ENCODE measurements around the gene VTCN1.
"Not testable (repeated sequence)": the region's sequence is repeated elsewhere in the genome, so short reads cannot be mapped to it uniquely, and the experiment has no call there.

VTCN1 gene

DNA sequence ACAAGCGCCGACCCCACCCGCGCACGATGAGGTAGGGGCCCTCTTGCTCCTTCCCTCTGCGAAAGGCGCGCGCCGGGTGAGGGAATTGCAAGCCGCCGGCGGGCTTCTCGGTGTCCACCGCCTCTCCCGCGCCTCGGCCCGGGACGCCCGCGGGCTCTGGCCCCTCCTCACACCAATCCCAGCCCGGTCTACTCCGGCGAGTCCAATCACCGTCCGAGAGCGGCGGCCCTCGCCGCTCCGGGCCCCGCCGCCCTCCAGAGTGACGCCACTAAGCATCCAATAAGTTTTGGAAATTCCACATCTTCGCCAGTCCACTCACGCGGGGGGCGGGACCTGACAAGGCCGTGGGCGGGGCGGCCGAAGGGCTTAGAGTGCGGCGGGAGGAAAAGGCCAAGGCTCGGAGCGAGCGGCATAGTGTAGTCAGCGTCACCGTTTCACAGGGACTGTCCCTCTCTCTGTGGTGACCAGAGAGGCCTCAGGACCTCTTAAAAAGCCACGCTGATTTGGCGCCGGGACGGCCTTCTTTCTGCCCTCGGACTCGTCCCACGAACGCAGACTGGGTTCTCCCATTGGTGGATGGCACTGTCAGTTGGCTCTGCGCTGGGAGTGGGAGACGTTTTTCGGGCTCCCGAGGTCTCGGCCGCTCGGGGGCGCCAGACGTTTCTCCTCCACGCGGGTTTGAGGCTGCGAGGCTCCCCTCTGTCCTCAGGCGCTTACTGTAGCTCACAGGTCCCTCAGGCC is 89.0 kb downstream of the VTCN1 start, which contains the start of gene TRIM45:
Gene TRIM45 (minus strand): TSS at position 161 of the 741 bp plus-strand sequence. CDS start 548 bp downstream, outside the sequence.
- DNase-seq: peak; percentile 74 to 84

DNA sequence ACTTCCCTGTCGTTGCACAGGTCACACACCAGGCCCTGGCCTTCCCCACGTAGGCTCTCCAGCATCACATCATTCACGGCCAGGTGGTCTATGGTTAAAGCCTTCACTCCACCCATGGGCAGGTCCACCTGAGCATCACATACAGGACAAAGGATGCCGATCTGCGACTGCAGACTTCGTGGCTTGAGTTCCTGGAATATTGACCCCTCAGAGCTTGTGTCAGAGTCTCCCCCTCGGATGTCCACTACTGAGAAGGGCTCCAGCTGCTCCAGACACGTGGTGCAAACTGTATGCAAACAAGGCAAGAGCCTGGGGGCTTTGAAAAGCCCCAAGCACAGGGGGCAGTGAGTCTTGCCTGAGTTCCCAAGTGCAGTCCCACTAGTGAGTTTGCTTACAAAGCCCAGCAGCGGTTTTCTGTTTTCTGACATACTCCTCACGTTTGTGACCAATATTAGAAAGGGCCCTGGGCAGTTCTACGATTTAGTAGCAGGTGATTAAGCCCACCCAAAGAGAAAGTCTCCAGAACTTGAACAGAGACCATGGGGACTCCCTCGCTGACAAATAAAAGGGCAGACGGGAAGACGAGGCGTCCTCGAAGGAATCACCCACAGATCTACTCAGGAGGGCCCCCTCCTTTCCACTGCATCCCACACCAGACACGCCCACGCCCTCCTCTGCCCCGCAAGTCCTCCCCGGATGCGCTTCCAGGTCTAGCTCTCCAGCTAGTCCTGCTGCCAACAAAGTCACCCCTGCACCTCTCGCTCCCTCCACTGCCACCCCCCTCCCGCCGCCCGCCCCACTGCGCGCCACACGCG is 89.7 kb downstream of the VTCN1 start:
- no peak for DNase-seq

DNA sequence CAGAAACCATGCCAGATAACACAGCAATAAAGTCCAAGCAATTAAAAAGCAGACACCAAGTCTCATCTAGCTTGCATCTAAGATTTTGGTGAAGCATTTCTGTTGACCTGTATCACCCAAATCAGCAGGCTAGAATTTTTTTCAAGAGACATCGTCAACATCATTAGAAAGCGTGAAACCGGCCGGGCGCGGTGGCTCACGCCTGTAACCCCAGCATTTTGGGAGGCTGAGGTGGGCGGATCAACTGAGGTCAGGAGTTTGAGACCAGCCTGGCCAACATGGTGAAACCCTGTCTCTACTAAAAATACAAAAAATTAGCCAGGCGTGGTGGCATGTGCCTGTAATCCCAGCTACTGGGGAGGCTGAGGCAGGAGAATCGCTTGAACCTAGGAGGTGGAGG is 91.6 kb downstream of the VTCN1 start:
- not testable (repeated sequence) for DNase-seq

- DNase-seq: no peak
Observed at GRCh38 chr1:117118137-117118536, 92.6 kb downstream of the VTCN1 start.

DNA sequence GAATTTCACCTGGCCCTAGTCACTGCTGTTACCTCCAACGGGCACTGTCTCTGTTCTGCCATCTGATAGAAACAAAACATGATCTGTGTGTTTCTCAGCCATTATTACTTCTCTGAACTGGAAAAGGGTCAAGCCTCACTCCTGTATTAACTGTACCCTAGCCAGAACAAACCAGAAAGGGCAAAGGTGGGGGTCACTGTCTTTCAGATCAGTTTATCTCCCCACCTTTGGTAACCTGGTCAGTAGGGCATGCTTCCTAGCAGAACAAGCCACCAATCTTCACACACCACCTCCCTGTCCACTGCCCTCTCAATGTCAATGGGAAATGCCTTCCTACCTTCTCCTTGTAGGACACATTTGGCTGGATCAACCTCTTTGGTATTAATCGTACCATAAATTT is 93.0 kb downstream of the VTCN1 start:
- DNase-seq: no peak

DNA sequence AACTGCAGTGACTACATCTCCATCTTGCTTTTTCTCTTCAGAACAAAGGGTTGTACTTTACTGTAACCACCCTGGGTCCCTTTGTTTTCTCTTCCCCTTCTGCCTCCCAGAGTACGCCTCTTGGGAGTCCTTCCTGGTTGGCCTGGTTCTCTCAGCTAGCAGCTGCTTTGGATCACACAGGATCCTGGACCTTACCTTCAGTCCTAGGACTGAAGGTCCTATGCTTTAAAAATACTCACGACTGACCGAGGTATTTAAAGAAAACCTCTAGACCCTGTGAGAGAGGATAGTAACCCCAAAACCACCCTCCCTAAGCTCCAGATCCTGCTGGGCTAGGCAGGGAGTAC is 94.0 kb downstream of the VTCN1 start:
- no peak for DNase-seq

DNA sequence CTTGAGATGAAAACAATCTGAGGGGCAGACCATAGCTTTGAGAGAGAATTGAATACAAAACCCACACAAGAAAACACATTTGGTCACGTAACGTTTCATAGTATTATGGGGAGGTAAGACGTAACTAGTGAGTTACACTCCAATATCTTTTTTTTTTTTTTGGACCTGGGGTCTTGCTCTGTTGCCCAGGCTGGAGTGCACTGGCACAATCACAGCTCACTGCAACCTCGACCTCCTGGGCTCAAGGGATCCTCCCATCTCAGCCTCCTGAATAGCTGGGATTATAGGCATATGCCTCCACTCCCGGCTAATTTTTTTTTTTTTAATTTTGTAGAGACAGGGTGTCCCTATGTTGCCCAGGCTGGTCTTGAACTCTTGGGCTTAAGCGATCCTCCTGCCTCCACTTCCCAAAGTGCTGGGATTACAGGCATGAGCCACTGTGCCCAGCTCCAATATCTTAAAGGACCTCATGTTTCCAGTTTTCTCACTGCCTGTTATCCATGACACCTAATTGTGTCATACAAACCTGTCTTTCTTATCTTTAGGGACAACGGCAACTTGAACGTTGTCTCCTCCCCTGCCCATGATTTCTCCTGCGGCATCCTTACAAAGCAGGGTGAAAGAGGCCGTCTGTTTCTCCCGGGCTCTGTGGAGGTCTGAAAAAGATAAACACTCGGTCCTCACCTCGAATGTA is 94.5 kb downstream of the VTCN1 start:
- no peak for DNase-seq

- DNase-seq: no peak
Observed at GRCh38 chr1:117114877-117115276, 95.8 kb downstream of the VTCN1 start.

- no peak for DNase-seq
Observed at GRCh38 chr1:117113199-117113598, 97.5 kb downstream of the VTCN1 start.

- no peak for DNase-seq
Observed at GRCh38 chr1:117112047-117112717, 98.5 kb downstream of the VTCN1 start.

DNA sequence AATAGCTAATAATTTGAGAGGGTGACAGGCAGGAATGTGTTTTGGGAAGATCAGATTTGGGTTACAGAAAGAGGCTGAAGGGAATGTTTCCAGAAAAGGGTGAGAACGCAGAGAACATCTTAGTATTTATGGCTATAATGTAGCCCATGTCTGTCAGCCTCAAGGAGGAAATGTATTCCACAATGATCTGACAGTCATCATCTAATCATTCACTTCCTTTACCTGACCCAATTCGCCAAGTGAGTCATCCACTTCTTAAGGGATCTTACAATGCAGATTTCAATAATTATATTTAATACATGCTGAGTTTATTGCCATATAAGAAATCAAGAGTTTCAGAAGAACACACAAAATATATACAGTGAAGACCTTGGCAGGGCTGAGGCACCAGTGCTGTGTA is 100.0 kb downstream of the VTCN1 start:
- no peak for DNase-seq

DNA sequence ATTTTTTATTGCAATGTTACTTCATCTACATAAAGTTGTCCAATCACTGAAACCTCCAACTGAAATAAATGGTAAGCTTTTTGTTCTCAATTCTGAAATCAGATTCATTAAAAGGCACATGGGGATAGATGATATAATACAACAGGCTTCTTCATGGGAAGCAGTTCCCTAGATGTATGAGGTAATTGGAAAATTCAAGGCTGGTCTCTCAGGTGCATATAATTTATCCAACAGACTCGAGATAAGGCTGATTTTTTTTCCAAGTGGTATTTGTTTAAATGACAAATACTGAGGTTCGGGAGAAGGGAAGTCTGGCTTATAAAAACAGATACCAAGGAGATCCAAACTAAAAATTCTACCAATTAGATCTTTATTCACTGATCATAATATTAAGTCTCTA is 103.4 kb downstream of the VTCN1 start:
- DNase-seq: no peak

DNA sequence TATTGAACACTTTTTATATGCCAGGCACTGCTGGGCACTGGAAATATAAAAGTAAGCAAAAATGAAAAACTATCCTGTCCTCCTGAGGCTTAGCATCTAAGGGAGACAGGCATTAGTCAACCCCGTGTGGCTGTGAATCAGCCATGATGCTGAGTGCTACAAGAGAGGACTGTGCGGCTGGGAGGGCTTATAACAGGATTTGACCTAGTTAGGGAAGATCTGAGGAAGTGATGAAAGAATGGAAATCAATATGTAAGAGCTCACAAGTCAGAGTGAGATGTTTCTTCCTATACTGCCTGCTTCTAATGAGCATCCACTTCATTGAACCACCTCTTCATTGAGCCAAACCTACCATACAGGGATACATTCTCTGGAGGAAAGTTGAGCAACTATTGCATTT is 104.2 kb downstream of the VTCN1 start:
- no peak for DNase-seq

DNA sequence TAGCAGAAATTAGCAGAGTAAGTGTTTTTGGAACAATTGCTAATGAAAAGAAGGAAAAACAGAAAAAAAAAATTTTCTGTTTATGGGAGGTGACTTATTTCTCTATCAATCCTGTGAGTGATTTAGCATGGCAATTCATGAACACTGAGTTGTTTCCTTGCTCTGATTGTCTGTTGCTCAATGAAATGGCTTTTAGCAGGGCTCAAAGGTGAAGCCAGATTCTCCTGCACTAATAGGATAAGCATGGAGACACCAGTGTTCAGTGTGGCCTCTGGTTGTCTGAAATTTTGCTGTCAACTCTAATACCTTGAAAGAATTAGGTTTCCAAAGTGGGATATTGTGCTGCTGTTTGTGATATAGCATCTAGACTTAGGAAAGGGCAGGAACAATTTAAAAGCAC is 105.0 kb downstream of the VTCN1 start:
- DNase-seq: no peak

DNA sequence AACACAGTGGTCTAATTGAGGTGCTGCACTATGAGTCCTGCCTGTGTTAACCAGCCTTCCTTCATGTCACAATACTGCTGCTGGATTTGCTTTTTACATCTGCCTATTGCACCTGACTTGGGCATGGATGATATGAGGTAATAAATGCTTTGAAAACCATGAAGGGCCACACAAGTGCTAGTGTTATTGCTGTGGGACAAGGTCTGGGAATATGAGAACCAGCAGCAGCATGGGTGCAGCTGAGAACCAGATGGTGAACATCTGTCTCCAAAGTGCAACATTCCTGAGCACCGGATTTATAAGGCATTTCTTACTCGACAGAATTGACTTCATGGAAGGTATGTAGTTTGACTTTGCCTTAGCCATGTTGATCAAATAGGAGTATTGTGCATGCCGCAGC is 105.7 kb downstream of the VTCN1 start:
- DNase-seq: no peak

DNA sequence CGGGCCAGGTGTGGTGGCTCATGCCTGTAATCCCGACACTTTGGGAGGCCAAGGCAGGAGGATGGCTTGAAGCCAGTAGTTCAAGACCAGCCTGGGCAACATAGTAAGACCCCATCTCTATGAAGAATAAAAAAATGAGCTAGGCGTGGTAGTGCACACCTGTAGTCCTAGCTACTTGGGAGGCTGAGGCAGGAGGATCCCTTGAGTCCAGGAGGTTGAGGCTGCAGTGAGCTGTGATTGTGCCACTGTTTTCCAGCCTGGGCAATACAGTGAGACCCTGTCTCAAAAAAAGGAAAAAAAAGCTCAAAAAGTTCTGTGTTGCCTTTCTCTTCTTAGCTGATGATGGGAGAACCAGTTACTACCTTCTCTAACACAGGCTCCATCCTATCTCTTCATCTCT is 108.9 kb downstream of the VTCN1 start:
- not testable (repeated sequence) for DNase-seq

GRCh38 chr1:117101334-117101733 is 109.4 kb downstream of the VTCN1 start:
- no peak for DNase-seq

GRCh38 chr1:117098287-117098890 is 112.3 kb downstream of the VTCN1 start:
- DNase-seq: no peak

- DNase-seq: no peak
Observed at GRCh38 chr1:117097443-117097842, 113.3 kb downstream of the VTCN1 start.

GRCh38 chr1:117096951-117097408 is 113.7 kb downstream of the VTCN1 start:
- DNase-seq: no peak

DNA sequence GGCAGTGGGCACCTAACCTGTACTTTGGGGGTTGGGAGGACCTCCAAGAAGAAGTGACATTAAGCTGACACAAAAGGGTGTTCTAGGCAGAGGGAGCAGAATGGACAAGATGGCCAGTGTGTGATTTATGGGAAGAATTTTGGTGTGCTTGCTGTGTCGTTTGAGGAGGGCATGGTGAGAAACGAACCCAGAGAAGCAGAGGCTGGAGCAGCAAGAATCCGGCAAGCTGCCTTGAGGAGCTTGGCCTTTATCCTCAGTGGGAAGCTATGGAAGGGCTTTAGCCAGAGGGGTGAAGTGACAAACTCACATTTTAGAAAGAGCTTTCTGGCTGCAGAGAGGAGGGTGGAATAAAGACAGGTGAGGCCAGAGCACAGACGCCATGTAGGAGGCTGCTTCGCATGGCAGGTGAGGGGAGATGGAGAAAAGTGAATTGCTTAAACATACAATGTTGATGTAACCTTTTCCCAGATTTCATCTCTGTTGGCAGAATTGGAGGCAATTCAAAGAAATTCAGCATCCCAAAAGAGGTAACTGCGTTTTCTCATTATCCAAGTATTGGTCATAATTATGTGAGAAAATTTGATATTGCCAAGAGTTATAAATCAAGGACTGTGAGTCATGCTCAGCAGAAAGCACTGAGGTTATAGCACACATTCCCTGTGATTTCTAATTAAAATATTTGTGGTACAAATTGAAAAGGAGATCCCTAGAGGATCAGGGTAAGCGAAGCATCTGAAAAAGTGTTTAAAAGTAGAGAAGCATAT is 115.7 kb downstream of the VTCN1 start:
- DNase-seq: no peak

Data from stimulated activated CD4-positive, alpha-beta T cell treated with anti-CD3 and anti-CD28 coated beads, Interleukin-4, amount 100 ng/mL, for 4 hours (primary cell).